K562 treated with DMSO at 1 percent for 12 hours (cell line): ENCODE measurements around the gene SEC22A. TPM values are rescaled to one million over a fixed set of nuclear protein-coding genes. Genes with fewer than 3 reads are reported as not detected.

Experiments
- total RNA-seq: library from RNA; unstranded; fragments of 300-600 nt; gene quantifications from 2 replicates; pipeline ENCODE4 v1.2.3, GENCODE V29; 2022; ENCODE audit not compliant: insufficient read depth

The SEC22A gene, protein sequence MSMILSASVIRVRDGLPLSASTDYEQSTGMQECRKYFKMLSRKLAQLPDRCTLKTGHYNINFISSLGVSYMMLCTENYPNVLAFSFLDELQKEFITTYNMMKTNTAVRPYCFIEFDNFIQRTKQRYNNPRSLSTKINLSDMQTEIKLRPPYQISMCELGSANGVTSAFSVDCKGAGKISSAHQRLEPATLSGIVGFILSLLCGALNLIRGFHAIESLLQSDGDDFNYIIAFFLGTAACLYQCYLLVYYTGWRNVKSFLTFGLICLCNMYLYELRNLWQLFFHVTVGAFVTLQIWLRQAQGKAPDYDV
- total RNA-seq, result 9.4 and 16.8 TPM in 2 replicates

DNA sequence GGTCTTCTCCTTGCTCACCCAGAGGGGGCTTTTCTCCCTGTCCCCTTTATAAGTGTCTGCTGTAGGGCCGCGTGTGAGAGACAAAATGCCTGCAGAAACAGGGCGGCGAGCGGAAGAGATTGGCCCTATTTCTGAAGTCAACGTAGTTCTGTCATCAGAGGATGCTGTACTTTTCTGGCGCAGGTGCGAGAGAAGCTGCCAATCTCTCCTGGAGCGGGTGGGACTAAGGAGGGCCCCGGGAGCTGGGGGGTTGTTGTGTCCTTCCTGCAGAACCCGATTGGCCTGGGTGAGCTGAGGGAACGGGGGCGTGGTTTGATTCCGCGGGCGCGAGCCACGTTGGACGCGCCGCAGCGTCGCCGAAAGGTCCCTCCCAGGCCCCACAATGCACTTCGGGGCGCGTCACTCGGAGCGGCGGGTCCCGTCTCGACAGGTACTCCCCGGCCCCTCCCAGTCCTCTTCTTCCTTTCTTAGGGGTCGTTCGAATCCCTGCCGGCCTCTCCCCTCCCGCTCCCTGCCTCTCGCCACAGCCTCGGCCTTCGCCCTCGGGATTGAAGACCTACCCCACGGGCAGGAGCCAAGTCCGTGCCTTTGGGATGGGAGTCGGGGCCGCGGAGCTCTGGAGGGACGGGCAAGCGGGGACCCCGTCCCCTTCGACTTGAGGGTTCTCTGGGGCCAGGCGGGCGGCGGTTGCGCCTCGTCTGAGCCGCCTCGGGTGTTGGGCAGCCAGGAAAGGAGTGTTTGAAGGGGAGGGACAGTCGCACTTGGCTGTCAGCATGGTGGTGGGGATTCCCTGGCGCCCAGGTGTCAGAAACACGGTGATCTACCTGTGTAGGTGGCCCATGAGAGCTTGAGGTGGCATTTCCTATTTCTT lies at the start of gene SEC22A:
Gene SEC22A (plus strand): TSS at position 387 of the 871 bp plus-strand sequence. CDS start 7,275 bp downstream, outside the sequence.

Other genes starting within 250 kb of the SEC22A start
- not detected in 2 replicates for gene SEMA5B, start 174.2 kb upstream of the SEC22A start, total RNA-seq
- 18.1 and 24.6 TPM in 2 replicates for gene PDIA5, start 134.9 kb upstream of the SEC22A start, total RNA-seq
- gene ADCY5, start 247.1 kb downstream of the SEC22A start, total RNA-seq, result not detected in 2 replicates